ENCODE data around the gene NCOA7.

GRCh38 chr6:125858427-125859320 lies 67.9 kb downstream of the NCOA7 start:
- TF ChIP-seq CTCF (IDR thresholded peaks at IDR 0.05) (peak; percentile 83), ZFX (IDR thresholded peaks at IDR 0.05; ENCODE audit: borderline replicate concordance) (no peak)

Measured in 22Rv1 (cell line).